ENCODE measurements around the gene NME4.
"Not testable (repeated sequence)": the region's sequence is repeated elsewhere in the genome, so short reads cannot be mapped to it uniquely, and the experiment has no call there.

NME4 gene

GRCh38 chr16:398561-399339 lies 1.8 kb downstream of the NME4 start:
- no peak for DNase-seq (ENCODE audit: low read depth)

DNA sequence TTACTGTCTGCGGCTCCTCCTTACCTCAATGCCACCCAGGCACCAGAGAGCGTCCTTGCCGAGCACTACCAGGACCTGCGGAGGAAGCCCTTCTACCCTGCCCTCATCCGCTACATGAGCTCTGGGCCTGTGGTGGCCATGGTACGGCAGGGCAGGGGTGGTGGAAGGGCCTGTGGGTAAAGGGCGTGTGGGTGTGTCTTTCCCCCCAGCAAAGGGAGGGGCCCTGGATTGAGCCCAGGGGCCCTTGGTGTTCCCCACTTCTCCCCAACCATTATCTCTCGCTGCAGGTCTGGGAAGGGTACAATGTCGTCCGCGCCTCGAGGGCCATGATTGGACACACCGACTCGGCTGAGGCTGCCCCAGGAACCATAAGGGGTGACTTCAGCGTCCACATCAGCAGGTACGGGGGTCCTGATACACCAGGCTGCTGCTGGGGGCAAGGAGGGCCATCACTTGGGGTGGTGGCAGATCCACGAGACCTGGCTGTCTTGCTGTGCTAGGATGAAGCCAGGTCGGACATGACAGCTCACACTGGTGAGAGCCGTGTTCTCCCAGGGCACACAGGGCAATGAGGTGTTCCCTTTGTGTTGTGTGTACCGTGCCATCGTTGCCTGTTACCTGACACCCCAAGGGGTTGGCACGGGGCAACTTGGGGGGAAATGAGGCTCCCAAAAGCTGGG lies 2.5 kb downstream of the NME4 start:
- no peak for DNase-seq (ENCODE audit: low read depth)

GRCh38 chr16:400061-400591 lies 3.1 kb downstream of the NME4 start:
- no peak for DNase-seq (ENCODE audit: low read depth)

GRCh38 chr16:401468-402348 lies 4.7 kb downstream of the NME4 start, which contains the start of gene DECR2:
Gene DECR2, plus strand, starts transcription at chr16:401885. Its CDS starts 79 bp downstream, at chr16:401964.
- DNase-seq (ENCODE audit: low read depth), result no peak

DNA sequence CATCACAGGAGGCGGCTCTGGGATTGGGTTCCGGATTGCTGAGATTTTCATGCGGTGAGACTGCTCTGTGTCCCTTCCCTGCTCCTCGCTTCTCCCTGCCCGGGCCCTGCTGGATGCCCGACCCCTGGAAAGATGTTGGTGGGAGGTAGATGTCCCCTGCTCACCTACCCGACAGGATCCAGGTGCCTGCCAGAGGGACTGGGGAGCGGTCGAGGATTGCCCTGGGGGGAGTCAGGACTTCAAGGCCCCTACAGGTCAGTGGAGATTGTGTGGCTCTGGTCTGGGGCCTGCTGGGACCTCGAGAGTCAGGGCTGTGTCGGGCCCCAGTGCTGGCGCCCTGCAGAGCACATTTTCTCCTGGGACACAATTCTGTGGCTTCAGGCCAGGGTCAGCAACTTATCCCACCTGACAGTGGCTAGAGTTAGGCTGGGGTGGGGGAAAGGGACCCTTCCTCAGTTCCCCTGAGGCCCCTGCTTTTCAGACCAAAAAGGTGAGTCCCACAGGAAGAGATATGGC lies 8.0 kb downstream of the NME4 start:
- no peak for DNase-seq (ENCODE audit: low read depth)

DNA sequence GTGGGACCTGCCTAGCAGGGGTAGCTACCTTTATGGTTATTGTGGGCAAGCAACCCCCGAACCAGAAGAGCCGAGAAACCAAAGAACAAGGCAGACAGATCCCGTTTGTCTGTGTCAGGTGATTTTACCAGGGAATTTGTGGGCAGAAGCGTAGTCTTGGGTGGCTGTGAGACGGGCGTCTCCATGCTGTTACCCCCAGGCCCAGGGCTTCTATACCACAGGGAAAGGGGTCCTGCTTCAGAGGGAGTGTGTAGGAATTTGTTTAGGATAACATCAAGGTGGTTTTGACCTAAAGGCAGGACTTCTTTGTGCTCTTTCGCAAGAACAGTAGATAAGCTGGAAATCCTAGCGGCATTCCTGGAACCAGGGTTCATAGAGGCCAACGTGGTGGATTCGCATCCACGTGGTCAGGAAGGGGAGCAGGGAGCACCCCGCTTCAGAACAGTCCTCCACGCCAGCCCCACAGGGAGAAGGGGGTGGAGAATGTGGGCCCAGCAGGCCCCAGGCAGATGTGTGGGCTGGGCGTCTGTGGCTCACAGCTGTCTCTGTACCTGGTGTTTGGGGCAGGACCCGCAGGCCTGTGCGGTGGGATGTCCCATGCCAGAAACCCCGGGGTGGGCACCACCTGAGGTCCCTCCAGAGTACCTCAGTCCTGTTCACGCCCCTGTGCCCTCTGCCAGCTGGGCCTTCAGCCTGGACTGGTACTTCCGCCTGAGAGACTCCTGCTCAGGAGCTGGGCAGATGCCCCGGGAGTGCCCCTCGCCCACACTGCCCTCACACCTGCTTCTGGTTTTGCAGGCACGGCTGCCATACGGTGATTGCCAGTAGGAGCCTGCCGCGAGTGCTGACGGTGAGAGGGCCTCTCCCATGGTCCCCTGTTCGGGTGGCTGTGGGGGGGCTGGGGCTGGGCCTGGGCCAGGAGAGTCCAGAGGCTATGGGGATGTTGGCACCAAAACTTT lies 8.8 kb downstream of the NME4 start:
- DNase-seq (ENCODE audit: low read depth), result no peak

DNA sequence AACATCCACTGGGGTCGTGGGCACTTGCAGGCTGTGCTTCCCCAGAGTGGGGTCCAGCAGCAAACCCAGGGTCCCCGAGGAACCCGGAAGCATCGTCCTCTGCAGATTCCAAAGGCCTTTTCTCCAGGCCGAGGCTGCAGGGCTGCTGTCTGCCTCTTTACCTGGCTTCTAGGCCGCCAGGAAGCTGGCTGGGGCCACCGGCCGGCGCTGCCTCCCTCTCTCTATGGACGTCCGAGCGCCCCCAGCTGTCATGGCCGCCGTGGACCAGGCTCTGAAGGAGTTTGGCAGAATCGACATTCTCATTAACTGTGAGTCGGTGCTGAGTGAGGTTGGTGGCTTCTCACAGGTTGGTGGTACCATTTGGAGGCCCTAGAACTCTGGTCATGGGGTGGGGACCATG lies 10.3 kb downstream of the NME4 start:
- no peak for DNase-seq (ENCODE audit: low read depth)

GRCh38 chr16:410516-411178 lies 13.6 kb downstream of the NME4 start:
- DNase-seq (ENCODE audit: low read depth), result no peak

DNA sequence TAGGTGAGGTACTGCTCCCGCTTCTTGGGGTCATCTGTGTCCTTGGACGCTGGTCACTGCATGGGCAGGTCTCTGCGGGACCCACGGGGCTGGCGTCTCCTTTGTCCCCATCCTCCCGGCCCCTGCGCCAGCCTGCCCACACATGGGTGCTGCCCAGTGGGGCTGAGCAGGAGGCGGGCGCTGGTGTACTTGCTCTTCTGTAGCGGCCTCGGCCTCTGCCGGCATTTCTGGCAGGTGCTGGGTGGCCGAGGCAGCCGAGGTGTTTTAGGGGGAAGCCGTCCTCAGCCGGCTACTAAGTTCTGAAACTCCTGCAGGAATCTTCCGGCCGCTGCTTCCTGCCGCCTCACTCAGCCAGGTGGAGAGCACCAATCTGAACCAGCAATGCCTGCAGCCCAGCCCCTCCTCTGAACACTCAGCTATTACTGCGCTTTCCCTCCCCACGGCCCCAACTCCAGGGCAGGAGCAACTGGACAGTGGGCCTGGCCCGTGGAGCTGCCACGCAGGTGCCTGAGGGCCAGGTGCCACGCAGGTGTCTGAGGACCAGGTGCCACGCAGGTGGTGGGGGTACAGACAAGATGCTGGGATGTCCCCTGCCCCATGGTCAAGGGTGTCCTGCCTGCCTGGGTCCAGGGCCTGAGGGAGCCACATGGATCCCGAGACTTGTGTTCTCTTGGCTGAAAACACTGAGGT lies 14.7 kb downstream of the NME4 start:
- no peak for DNase-seq (ENCODE audit: low read depth)

DNA sequence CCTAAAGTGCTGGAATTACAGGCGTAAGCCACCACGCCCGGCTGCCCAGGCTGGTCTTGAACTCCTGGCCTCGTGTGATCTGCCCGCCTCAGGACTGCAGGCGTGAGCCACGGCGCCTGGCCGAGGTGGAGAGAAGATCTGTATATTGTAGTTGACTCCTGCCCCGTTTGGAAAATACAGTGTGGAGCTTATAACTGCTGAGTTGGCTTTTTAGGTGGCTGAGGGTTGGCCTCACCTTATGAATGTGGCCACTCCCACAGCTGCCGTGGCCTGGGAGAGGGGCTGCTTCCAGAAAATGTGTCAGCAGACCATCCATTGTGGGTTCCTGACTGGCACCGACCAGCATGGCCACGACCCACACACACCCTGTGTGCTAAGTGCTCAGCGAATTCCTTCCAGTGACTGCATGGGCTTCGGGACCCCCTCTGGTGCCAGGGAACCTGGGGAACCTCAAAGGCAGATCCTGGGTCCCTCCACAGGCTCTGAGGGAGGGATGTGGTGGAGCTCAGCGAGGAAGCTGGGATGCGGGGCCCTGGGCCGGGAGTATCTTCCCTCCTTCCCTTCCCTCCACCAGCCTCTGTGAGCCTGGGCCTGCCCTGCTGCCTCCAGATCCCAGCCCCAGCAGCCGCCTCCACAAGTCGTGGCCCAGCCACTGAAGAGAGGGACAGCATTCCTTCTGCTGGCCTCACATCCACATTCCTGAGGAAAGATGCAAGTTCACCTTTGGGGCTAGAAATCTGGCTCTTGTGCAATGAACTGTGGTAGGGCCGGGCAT lies 17.6 kb downstream of the NME4 start:
- DNase-seq (ENCODE audit: low read depth), result no peak

GRCh38 chr16:415170-415498 lies 18.1 kb downstream of the NME4 start:
- DNase-seq (ENCODE audit: low read depth), result not testable (repeated sequence)

DNA sequence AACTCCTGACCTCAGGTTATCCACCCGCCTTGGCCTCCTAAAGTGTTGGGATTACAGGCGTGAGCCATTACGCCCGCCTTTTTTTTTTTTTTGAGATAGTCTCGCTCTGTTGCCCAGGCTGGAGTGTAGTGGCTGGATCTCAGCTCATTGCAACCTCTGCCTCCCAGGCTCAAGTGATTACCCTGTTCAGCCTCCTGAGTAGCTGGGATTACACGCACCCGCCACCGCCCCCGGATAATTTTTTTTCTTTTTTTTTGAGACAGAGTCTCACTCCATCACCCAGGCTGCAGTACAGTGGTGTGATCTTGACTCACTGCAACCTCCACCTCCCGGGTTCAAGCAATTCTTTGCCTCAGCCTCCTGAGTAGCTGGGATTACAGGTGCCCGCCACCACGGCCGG lies 25.2 kb downstream of the NME4 start:
- DNase-seq (ENCODE audit: low read depth), result not testable (repeated sequence)

DNA sequence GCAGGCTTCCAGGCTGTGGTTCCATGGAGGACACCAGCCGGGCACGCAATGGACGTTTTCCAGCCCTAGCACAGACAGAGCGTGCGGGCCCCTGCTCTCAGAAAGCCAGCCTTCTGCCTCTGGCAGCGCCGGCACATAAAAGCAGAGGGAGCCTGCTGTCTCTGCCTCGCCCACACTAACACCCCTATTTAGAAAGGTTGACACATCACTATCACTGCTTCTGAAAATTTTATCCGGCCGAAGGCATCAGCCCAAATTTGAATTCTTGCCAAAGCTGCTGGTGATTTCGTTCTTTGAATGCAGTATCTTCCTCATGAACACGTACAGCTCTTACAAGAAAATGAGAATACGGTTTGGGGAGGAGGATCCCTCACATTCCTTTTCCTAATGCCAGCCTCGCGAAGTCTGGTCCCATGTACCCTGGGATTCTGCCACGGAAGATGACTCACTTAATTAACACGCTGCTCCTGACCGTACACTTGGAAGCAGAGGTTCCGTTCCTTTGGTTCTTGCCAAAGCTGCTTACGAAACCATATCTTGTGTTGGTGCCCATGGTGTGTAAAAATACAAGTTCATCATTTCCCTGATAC lies 27.1 kb downstream of the NME4 start:
- DNase-seq (ENCODE audit: low read depth), result peak; percentile 97

- DNase-seq (ENCODE audit: low read depth), result no peak
Observed at GRCh38 chr16:424623-425081, 27.7 kb downstream of the NME4 start.

DNA sequence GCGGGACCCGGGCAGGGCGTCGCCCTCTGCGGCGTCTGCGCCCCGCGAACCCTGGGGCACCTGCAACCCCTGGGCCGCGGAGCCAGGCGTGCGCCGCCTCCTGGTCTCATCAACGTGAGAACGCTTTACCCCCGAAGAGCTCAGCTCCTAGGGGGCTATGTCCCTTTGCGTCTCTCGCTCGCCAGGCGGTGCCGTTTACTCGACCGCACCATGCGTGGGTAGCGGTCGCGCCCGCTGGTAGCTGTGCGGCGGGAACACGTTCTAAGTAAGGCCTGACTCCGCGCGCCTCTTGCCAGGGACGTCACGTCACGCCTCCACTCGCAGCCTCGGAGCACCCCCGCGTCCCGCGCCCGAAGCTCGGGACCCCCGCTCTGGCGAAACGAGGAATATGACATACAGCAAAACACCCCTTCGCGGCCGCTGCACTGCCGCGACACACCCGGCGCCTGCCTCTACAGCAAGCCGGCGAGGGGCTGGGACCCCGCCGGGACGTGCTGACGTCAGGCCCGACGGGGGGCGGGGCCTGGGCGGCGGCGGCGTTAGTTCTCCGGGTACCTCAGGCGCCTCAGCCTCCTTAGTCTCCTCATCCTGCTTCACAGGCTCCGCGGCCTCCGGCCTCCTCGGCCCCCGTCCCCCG lies 28.2 kb downstream of the NME4 start, which contains the start of gene RAB11FIP3:
RAB11FIP3 (plus strand) TSS at position 568 of the 637 bp plus-strand sequence. CDS start 358 bp downstream, outside the sequence.
- no peak for DNase-seq (ENCODE audit: low read depth)

GRCh38 chr16:425740-426114 lies 28.7 kb downstream of the NME4 start:
- no peak for DNase-seq (ENCODE audit: low read depth)

- DNase-seq (ENCODE audit: low read depth), result no peak
Observed at GRCh38 chr16:426115-426905, 29.3 kb downstream of the NME4 start.
